PC-9 (cell line): ENCODE results near the gene CDC42BPA. TPM values are rescaled to one million over a fixed set of nuclear protein-coding genes. Genes with fewer than 3 reads are reported as not detected.

Experiments used
- BruUV-seq: library from RNA; stranded (reverse); fragments of 400-500 nt; replicated peaks from 2 replicates; lab custom pipeline; 2021; lab: Mats Ljungman, UMichigan
- CTCF ChIA-PET: fragments of 300-600 bp; sonication (Branson Sonifier 250); formaldehyde crosslinking; loops from one replicate; lab custom pipeline; 2022; ENCODE audit warnings: antibody characterized with exemption; lab: Charles Lee
- POLR2A ChIA-PET: fragments of 300-600 bp; sonication (Branson Sonifier 250); formaldehyde crosslinking; loops from one replicate; lab custom pipeline; 2022; ENCODE audit warnings: antibody characterized with exemption; ENCODE audit not compliant: unreplicated experiment; lab: Charles Lee
- DNase-seq, 2 experiments: peaks; one replicate each; pipeline versions ENCODE4 v3.0.0 to v3.0.0-alpha.2; 2015 to 2022; ENCODE audit warnings: mixed read lengths in 1 of 2
- H2AFZ ChIP-seq: fragments of 200-600 bp; sonication (generic); 2 replicates; pipeline ENCODE4 v1.8.1; 2017; ENCODE audit warnings: antibody characterized with exemption
- H3F3A ChIP-seq: fragments of 200-600 bp; sonication (generic); 2 replicates; pipeline ENCODE4 v1.8.1; 2017; ENCODE audit warnings: antibody characterized with exemption, mild to moderate bottlenecking, low read depth; ENCODE audit not compliant: insufficient read depth
- H3K27ac ChIP-seq: fragments of 200-600 bp; sonication (generic); 2 replicates; pipeline ENCODE4 v1.6.1; 2016; ENCODE audit warnings: mixed run types
- H3K27me3 ChIP-seq: fragments of 200-600 bp; sonication (generic); 2 replicates; pipeline ENCODE4 v1.6.1; 2016; ENCODE audit warnings: low read depth, mixed run types; ENCODE audit not compliant: insufficient read depth
- H3K36me3 ChIP-seq: fragments of 200-600 bp; sonication (generic); 2 replicates; pipeline ENCODE4 v1.6.1; 2016; ENCODE audit warnings: low read depth, mixed run types
- H3K4me1 ChIP-seq: fragments of 200-600 bp; sonication (generic); replicated peaks from 2 replicates; pipeline ENCODE4 v1.6.1; 2016; ENCODE audit warnings: mixed run types; ENCODE audit not compliant: insufficient read depth
- H3K4me2 ChIP-seq: fragments of 200-600 bp; sonication (generic); 2 replicates; pipeline ENCODE4 v1.6.1; 2017; ENCODE audit warnings: mixed run types
- H3K4me3 ChIP-seq: fragments of 200-600 bp; sonication (generic); 2 replicates; pipeline ENCODE4 v1.6.1; 2016; ENCODE audit warnings: mixed run types
- H3K79me2 ChIP-seq: fragments of 200-600 bp; sonication (generic); 2 replicates; pipeline ENCODE4 v1.6.1; 2017; ENCODE audit warnings: low read depth, mixed run types
- H3K9me2 ChIP-seq: fragments of 200-600 bp; sonication (generic); 2 replicates; pipeline ENCODE4 v1.8.1; 2017; ENCODE audit warnings: mild to moderate bottlenecking; ENCODE audit not compliant: insufficient read depth
- H3K9me3 ChIP-seq: fragments of 200-600 bp; sonication (generic); 2 replicates; pipeline ENCODE4 v1.8.1; 2016; ENCODE audit warnings: low read depth; ENCODE audit not compliant: insufficient read depth
- H4K20me1 ChIP-seq: fragments of 200-600 bp; sonication (generic); 2 replicates; pipeline ENCODE4 v1.8.1; 2017; ENCODE audit not compliant: insufficient read depth
- CTCF ChIP-seq: fragments of 200-600 bp; sonication (generic); conservative IDR thresholded peaks from 2 replicates; pipeline ENCODE4 v1.6.1; 2017; ENCODE audit warnings: mixed run types, antibody characterized with exemption, mild to moderate bottlenecking, moderate library complexity
- EZH2 ChIP-seq: fragments of 200-600 bp; sonication (generic); IDR thresholded peaks from 2 replicates; pipeline ENCODE4 v1.8.0; 2017; ENCODE audit warnings: antibody characterized with exemption, low read depth
- intact Hi-C: fragments of 100-400 bp; cut with micrococcal nuclease; formaldehyde crosslinking; loops from one replicate; pipeline ENCODE4 v1.10.0; 2022; ENCODE audit not compliant: unreplicated experiment
- total RNA-seq: library from RNA; stranded (reverse); gene quantifications from 2 replicates; pipeline ENCODE4 v1.2.3, GENCODE V29; 2021

CDC42BPA gene
- total RNA-seq, 1 experiment from 2014 or later: 47.5 TPM

- CTCF ChIA-PET: no interaction called here
- no peak for TF ChIP-seq CTCF
- no peak for TF ChIP-seq EZH2
- intact Hi-C loops: no loop called here
Observed at GRCh38 chr1:227212164-227212563, 106.1 kb downstream of the CDC42BPA start.

DNA sequence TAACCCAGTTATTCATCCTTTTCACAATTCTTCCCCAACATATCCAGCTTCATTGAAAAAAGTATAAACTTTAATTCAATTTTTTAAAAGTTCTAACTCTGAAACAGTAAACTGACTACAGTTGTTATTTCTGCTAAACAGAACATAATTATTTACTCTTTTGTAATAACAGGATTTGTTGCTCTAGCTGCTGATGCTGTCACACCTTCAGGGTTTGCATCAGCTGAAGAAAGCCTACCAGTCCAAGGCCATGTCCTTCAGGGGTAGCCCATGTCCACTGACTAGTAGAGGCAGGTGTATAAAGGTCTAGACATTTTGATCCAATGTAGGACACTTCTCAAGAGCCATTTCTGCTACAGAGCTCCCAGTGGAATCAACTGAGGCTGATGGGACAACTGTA lies 107.7 kb downstream of the CDC42BPA start:
- ChIA-PET POLR2A (no interaction called here), CTCF (no interaction called here)
- H3K27me3 ChIP-seq: no peaks in the 10 kb centered on the region
- no peaks in the 10 kb centered on the region for H4K20me1 ChIP-seq
- no peak overlapping the region for H3K27ac ChIP-seq
- no peaks in the 10 kb centered on the region; the same call in 1 of the 2 replicates for H3K9me3 ChIP-seq
- DNase-seq: no peak
- no peak overlapping the region for H3K4me3 ChIP-seq
- no peak overlapping the region for H3K4me2 ChIP-seq
- H3F3A ChIP-seq: no peaks in the 10 kb centered on the region
- no peak for TF ChIP-seq CTCF
- TF ChIP-seq EZH2: no peak
- H2AFZ ChIP-seq: no peak overlapping the region
- peaks cover 5% of the 10 kb centered on the region; the same call in 1 of the 2 replicates for H3K79me2 ChIP-seq
- no TSS peak for BruUV-seq
- no peaks in the 10 kb centered on the region for H3K4me1 ChIP-seq
- H3K9me2 ChIP-seq: no peaks in the 10 kb centered on the region
- H3K36me3 ChIP-seq: no peaks in the 10 kb centered on the region; the same call in 1 of the 2 replicates
- intact Hi-C loops: no loop called here

More at GRCh38 chr1:227212164-227212563, 106.1 kb downstream of the CDC42BPA start:
- no peak overlapping the region for H3K4me3 ChIP-seq
- no peaks in the 10 kb centered on the region for H4K20me1 ChIP-seq
- H3K4me1 ChIP-seq: no peaks in the 10 kb centered on the region
- no peak overlapping the region for H3K27ac ChIP-seq
- POLR2A ChIA-PET: no interaction called here
- H3K9me3 ChIP-seq: no peaks in the 10 kb centered on the region; the same call in 1 of the 2 replicates
- no peak for DNase-seq
- H3K79me2 ChIP-seq: peaks cover 5% of the 10 kb centered on the region; the same call in 1 of the 2 replicates
- H3K4me2 ChIP-seq: no peak overlapping the region
- no TSS peak for BruUV-seq
- no peaks in the 10 kb centered on the region for H3K9me2 ChIP-seq
- 0 out of 2 replicates have a peak, but pooled peaks cover 3% of the 10 kb centered on the region for H3F3A ChIP-seq
- no peaks in the 10 kb centered on the region for H3K27me3 ChIP-seq
- H2AFZ ChIP-seq: no peak overlapping the region
- no peaks in the 10 kb centered on the region; the same call in 1 of the 2 replicates for H3K36me3 ChIP-seq

DNA sequence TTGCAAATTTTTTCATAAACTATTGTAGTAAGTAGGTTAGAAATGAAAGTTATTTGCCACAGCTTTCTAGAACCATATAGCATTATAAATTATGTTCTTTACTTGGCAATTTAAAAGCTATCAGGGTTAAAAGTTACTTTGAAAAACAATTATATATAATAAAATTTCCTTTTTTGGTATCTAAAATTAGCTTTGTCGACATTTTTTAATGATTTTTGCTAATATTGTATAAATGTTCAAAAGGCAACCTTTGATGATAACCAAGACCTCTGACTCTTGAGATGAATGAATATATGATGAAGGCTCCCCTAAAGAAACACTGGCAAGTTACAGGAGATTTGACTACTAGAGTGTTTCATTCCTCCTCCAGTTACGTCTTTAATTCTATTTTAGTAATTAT lies 121.2 kb downstream of the CDC42BPA start:
- CTCF ChIA-PET: no interaction called here

More for the DNA sequence above, 121.2 kb downstream of the CDC42BPA start:
- Histone ChIP-seq H3K4me3 (no peak overlapping the region), H3K4me1 (no peaks in the 10 kb centered on the region), H3K9me2 (no peaks in the 10 kb centered on the region), H3K27me3 (no peaks in the 10 kb centered on the region), H3K27ac (no peak overlapping the region), H3K9me3 (no peaks in the 10 kb centered on the region; the same call in 1 of the 2 replicates), H2AFZ (no peak overlapping the region), H3F3A (no peaks in the 10 kb centered on the region; the same call in 1 of the 2 replicates), H3K36me3 (no peaks in the 10 kb centered on the region), H4K20me1 (no peaks in the 10 kb centered on the region), H3K79me2 (no peaks in the 10 kb centered on the region), H3K4me2 (no peak overlapping the region)
- no TSS peak for BruUV-seq
- no peak for TF ChIP-seq CTCF
- TF ChIP-seq EZH2: no peak
- no peak for DNase-seq
- POLR2A ChIA-PET: no interaction called here
- intact Hi-C loops: no loop called here
